NCI-H1105 (cell line): ENCODE measurements around the gene ALOXE3.
"Not testable (repeated sequence)": the region's sequence is repeated elsewhere in the genome, so short reads cannot be mapped to it uniquely, and the experiment has no call there.

ENCODE experiments used
- DNase-seq: peaks from one replicate; lab custom pipeline; 2025; lab: John Stamatoyannopoulos, UW

ALOXE3 gene

DNA sequence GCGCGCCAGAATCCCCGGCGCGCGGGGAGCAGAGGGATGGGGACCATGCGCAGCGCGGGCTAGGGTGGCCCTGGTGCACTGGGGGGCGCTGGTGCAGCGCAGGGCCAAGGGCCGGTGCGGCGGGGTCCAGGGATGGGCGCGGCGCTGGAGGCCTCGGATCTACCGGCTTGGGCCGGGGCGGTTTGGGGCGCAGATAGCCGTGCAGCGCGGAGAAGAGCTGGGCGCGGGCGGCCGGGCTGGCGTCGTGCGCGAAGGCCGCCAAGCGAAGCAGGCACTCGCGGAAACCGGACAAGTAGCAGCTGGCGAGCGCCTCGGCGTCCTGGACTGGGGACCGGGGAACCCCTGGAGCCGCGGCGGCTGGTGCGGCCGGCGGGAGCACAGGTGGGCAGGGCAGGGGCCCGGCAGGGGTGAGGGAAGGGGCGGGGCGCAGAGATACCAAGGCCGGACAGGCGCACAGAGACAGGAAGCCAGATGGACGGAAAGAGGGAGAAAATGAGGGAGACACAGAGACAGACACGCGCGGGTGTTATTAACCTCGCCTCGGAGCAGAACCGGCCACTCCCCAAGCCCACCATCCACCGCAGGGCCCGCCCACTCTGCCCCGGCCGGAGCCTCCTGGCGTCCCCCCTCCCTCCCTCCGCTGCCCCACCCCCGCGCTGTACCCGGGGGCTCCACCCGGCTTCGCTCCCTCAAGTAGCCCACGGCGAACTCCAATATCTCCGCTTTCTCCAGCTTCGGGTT lies 3.5 kb upstream of the ALOXE3 start:
- DNase-seq, result peak; percentile 37

DNA sequence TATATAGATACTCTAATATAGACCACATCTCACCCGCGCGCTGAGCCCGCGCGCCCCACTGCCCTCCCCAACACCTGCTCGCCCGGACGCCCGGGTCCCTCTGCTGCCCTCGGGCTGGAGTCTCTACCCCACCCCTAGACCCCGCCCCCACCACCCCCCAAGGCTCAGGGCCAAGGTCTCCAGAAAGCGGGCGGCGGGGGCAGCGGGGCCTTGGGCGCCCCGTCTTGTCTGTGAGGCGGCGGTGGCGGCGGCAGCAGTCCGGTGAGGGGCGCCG lies 3.0 kb upstream of the ALOXE3 start:
- DNase-seq, result no peak

DNA sequence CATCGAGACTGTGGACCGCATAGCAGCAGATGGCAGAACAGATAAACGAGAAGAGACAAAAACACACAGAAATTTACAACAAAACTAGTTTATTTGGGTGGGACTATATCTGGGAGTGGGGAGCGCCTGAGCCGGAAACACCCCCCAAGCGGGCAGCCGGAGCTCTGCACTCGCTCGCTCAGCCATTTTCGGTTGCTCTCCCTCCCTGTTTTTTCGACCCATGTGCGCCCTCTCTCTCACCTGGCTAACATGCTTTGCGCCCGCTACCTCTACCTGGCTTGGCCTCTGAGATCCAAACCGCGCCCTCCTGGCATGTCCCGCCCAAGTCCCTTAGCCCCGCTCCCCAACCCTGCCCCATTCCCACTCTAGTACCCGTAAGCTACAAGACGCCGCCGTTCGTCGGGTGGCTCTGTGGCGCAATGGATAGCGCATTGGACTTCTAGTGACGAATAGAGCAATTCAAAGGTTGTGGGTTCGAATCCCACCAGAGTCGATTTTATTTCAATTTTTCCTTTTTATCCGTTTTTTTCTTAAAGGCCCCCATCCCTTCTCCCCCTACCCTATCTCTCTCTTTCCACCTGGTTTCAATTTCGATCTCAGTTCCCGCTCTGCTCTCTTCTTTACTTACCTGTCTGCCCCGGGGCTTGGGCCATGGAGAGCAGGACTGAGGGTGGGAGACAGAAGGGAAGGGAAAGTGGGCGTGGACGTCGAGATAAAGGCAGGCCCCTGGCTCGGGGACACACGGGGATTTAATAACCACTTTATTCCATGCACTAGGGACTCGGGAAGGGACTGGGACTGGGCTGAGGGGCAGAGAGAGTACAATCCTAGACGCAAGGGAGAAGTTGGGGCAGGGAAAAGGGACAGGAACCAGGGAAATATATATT lies 2.4 kb upstream of the ALOXE3 start:
- DNase-seq, result peak; percentile 65

DNA sequence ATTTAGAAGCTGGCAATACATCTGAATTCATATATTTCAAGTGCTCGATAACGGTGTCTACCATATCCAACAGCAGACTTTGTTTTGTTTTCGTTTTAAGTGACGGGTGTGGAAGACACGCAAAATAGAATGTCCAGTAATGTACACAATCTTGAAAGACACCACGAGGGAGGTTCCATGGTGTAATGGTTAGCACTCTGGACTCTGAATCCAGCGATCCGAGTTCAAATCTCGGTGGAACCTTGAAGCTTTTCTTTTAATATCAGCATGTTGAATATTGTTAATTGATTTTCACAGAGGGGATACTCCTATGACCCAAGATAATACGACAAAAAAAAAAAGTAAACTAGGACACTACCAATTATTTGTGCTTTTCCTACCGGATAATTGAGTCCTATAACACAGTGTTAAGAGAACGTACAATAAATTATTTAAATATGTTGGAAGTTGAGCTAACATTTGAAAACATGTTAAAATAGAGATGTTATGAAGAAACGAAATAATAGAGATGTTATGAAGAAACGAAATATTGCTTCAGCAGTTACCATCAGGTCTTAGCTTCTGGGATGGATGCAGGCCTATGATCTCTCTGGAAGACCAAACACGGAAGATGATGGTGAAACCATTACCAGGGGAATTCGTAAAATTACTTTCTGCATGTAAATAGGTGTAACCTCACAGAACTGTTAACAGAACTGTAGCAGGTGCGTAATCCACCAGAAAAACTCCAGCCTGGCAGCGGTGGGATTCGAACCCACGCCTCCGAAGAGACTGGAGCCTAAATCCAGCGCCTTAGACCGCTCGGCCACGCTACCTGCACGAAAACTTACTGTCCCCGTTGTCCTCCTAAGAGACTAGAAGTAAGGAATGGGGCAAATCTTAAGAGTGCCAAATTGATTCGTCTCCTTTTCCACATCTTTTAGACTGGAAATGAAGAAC lies 1.5 kb upstream of the ALOXE3 start:
- DNase-seq, result peak; percentile 89

DNA sequence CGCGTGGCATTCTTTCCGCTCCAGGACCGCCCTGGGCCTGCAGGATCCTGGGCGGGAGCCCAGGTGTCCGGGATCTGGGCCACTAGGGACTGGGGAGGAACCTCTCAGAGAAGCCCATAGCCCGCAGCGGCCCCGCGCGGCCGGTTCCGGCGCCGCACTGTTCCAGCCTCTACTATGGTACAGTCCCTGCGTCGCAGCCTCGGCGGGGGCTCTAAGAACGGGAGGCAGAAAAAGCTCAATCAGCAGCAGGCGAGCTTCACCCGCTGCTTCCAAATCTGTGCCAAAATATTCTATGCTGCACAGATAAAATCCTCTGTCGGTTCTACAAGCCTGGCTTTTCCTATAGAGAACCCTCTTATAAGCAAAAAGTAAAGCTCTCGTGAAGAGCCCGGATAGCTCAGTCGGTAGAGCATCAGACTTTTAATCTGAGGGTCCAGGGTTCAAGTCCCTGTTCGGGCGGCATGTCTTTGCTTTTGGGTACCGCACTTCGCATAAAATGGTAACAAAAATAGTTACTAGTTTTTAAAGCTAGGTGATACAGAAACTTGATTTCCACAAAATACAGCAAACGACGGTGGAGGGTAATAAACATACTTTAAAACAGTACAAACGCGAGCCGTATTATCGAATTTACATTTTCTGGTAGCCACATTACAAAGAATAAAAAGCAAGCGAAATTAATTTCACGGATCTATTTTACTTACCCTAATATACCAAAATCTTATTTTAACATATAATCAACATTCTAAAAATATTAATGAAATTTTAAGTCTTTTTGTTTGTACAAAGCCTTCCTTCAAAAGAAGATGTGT lies 661 bp upstream of the ALOXE3 start:
- DNase-seq, result peak; percentile 83

DNA sequence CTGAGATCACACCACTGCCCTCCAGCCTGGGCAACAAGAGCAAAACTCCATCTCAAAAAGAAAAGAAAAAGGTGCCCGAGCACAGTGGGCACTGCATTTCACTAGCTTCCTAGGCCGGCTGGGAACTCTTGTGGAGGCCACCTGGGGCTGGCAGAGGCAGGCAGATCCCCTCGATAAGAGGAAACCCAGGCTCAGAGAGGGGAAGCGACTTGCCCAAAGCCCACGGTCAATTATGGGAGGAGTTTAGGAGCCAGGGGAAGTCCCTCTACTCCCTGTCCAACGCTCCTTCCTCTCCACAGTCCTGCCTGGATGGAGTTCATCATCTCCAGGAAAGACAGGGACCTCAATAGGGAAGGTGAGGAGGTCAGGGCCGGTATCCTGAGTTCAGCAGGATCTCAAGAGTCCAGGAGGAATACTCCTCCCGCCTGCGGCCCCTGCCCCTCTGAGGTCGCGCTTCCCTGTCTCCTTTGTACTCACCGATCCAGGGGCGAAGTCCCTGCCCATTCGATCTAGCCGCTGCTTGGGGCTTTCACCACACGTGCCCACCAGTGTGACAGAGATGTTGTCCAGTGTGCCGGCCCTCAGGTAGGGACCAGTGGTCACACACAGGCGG lies 841 bp downstream of the ALOXE3 start:
- DNase-seq, result no peak

DNA sequence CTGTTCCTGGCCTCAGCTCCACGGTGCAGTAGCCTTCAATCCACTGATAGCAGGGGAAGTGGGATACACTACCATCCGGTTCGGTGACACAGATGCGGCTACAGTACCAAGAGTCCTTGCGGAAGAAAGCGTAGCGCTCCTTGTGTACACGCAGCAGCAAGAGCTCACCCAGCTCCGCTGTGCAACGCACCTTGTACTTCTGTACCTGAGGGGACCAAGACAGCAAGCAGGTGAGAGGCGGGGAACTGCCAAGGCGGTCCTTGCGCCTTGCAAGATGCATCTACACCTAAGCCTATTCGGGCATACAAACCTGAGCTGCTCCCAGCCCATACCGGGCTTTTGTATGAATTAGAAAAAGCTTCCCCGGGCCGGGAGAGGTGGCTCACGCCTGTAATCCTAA lies 1.5 kb downstream of the ALOXE3 start:
- DNase-seq, result no peak

DNA sequence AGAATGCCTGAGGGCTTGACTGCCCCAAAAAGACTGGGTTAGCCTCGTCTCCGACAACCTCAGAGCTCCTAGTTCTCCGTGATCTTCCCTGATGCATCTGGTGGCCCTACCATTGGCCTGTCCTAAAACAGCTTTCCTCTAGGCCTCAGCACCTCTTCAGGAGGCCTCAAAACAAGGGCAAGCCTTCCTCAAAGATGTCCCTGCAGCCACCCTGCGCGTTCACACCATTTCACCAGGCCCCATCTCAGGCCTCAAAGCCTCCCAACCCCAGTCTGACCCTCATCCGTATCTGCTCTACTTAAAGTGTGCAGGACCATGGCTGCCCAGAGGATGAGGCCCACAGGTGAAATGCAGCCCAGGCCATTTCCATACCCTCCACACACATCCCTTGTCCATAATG lies 7.4 kb downstream of the ALOXE3 start:
- no peak for DNase-seq

DNA sequence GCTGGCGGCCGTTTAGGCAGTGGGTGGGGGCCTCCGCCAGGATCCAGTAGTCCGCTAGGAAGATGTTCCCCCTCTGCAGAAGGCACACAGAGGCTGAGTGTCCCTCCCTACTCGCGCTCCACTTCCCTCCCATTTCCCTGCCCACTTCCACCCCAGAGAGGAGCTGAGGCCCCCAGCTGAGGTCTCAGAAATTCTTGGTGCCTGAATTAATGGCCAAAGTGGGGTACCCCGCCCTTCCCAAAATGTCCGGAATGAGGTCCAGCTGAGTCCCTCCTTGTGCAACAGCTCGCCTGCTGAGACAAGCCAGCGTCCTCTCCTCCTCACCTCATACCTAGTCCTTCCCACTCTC lies 7.9 kb downstream of the ALOXE3 start:
- no peak for DNase-seq

DNA sequence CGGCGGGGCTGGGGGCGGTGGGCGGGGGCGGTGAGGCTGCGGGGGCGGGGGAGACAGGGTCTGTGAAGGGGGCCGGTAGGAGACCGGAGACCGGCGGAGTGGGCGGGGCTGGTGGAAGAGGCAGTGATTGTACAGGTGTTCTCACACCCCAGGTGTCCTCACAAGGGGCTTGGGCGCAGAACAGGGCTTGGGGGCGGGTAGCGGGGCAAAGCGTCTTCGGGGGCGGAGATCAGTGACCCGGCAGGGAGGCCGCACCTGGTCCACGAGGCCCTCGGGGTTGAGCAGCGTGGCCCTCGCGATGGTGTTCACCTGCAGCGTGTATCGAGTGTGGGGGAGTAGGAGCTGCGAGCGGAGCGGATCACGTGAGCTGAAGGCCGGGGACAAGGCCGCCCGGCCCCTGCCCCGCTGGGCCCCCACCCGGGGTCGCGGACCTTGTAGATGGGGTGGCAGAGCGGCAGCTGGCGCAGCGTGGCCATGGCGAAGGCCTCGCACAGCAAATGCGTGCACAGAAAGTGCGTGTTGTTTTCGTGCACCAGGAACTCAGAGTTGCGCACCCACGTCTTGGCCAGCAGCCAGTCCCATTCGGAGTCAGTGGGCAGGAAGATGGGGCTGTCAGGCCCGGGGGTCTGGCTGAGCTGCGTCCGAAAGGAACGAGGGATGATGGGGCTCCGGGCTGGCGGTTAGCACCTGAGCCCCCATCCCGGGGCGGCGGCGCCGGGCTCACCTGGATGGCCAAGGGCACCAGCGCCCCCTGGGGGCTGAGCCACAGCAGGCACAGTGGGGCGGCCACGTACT lies 8.5 kb downstream of the ALOXE3 start:
- peak; percentile 58 for DNase-seq

DNA sequence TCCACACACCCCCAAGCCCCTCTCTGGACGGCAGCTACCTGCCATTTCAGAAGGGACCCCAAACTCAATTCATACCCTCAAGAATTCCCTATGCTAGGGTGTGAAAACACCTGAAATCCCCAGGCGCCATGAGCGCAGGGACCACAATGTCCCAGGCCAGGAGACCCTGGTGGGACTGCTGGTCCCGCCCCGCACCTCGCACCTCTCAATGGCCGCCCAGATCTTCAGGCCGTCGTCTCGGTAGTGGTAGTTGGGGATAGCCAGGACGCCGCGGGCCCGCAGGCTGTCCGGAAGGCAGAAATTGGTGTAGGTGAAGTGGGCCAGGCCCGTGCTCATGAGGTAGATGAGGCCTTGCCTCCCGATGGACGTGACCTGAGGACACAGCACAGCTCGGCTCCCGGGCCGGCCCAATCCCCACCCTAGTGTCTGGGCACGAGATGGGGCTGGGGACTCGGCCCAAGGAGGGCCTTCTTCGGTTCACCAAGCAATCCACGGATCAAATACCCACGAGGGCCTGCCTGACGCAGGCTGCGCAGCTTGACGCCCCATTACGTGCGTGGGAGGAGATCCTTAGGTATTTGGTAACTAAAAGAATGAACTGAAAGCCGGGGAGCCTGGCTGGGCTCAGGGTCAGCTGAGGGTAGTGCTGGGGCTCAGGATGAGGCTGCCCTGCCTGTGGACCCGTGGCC lies 9.2 kb downstream of the ALOXE3 start:
- DNase-seq, result no peak

DNA sequence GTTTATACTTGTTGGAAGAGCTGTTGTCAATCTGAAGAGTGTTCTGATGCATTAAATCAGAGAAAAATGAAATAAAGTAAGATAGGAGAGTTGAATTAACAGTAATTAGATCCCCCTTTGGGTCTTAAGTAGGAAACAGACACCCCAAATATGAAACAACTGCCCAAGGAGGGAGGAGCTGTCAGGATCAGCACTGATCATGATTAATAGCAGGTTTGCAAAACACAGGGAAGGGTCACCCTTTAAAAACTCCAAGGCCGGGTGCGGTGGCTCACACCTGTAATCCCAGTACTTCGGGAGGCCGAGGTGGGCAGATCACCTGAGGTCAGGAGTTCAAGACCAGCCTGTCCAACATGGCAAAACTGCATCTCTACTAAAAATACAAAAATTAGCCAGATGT lies 11.3 kb downstream of the ALOXE3 start:
- not testable (repeated sequence) for DNase-seq

DNA sequence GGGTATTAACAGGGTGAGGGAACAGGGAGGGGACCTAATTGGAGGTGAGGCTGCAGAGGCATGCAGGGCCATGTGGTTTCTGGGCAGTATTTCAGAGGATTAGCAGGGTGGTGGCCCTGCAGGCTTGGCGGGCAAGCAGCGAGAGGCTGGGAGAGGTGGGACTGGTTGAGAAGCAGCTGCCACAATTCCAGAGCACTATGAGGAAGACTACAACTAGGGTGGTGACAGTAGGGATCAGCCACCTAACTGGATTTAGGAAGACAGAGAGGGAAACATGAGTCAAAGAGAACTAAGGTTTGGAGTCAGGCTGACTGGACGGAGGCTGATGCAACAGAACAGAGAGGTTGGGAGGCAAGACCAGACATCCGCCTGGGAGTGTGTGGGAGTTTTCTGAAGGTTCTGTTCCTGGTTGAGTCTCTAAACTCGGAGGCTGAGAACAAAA lies 12.3 kb downstream of the ALOXE3 start:
- no peak for DNase-seq

DNA sequence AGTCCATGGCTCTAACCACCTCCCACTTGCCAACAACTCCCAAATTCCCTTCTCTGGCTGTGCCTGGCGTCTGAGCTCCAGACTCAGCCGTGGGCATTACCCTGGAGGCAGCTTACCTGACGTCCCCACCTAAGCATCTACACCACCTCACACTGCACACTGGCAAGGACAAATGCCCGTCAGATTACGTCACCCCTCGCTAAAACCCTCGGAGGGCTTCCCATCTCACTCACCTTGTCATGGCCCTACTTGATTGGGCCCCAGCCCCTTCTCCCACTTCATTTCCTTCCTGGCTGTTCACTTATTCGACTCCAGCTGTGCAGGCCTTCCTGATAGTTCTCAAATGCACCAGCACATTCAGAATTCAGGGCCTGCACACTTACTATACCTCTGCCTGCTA lies 13.4 kb downstream of the ALOXE3 start:
- DNase-seq, result no peak

DNA sequence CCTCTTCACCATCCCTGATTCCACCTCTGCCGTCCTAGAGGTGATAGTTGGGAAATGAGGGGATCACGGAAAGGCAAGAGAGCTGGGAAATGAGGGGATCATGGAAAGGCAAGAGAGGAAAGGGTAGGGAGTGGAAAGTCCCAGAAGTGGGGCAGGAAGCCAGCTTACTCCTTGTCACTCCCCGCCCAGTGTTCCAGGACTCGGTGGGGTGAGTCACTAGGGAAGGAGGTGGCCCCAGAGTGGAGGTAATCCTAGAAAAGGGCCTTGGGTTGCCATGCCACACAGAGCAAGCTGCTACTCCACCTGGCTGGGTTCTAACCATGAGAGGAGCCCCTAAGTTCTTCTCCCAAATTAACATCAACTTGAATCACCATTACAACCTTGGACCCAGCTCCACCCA lies 14.8 kb downstream of the ALOXE3 start:
- no peak for DNase-seq

DNA sequence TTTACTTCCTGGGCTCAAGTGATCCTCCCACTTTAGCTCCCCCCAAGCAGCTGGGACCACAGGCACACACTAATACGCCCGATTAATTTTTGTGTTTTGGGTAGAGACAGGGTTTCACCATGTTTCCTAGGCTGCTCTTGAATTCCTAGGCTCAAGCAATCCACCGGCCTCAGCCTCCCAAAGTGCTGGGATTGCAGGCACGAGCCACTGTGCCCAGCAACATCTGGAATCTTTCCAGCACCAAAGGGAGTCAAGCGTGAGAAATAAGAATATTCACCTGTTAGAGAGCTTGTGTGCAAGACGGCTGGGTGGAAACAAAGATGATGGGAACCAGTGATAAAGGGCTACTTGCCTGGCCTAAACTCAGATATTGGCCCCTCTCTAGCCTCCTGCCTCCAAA lies 16.6 kb downstream of the ALOXE3 start:
- DNase-seq, result no peak

DNA sequence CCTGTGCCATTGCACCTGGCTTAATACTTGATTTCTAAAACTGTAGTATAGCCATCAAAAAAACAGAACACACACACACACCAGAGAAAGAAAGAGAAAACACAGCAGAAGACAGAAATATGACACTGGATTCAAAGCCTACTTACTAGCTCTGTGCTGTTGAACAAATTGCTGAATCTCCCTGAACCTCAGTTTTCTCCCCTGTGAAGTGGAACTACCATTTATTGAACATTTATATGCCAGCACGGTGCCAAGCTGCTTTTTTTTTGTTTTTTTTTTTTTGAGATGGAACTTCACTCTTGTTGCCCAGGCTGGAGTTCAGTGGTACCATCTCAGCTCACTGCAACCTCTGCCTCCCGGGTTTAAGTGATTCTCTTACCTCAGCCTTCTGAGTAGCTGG lies 17.6 kb downstream of the ALOXE3 start:
- DNase-seq, result no peak

DNA sequence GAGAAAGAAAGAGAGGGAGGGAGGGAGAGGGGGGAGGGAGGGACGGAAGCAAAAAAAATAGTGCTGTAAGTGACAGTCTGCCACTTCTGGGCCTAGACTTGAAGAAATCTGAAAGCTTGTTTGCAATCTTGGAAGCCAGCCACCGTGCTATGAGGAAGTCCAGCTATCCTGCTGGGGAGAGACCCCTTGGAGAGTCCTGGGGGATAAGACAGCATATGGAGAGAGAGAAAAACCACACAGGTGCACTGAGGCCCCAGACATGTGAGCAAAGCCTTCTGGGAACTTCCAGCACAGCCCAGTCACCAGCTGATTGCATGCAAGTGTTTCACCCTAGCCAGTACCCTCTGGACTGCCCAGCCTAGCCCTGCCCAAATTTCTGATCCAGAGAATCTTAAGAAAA lies 18.2 kb downstream of the ALOXE3 start:
- DNase-seq, result no peak

DNA sequence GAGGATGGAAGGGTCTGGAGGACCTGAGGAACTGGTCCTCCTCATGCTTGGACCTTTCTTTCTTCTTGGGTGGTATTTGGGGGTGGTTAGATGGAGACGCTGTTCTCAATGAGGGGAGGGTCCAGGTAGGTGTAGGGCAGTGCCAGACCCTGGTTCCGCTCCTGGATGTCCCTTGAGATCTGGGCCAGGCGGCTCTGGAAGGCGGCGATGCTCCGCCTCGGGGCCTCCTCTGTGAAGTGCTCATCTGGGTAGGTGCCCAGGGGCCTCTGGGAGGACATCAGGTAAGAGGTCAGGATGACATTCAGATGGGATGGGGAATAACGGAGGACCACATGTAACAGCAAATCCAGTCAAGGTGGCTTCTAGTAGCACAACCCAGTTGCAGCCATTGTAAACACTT lies 21.8 kb downstream of the ALOXE3 start:
- no peak for DNase-seq

DNA sequence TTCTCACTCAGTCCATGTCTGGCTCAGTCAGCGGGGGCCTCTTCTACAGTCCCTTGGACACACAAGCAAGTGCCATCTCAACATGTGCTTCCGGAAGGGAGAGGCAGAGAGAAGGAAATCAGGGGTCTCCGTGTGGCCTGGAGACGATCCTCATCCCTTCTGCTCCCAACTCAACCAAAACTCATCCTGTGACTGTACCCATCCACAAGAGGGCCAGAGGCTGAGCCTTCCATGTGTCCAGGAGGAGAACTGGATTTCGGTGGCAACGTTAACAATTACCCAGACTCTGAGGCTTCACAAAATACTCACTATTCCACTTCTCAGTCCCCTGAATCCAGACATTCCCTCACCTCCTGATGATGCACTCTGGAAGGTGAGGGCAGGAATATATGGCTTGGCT lies 23.0 kb downstream of the ALOXE3 start:
- DNase-seq, result no peak
